ENCODE results near the gene FOXP1. TPM values are rescaled to one million over a fixed set of nuclear protein-coding genes. Genes with fewer than 3 reads are reported as not detected.

Gene FOXP1
- total and polyA plus RNA-seq, 2 of the 13 experiments (the other 11 are each of a cell fraction or from before 2014, with no cell fraction given), result 40.4 to 59.0 TPM

- TF ChIP-seq REPIN1 (CRISPR knock-in tag; IDR thresholded peaks at IDR 0.05; ENCODE audit: borderline replicate concordance, low read depth) (no peak), ZNF331 (CRISPR knock-in tag; IDR thresholded peaks at IDR 0.05) (no peak), SIX4 (CRISPR knock-in tag; IDR thresholded peaks at IDR 0.05) (no peak), NCOA2 (CRISPR knock-in tag; IDR thresholded peaks at IDR 0.05) (peak; percentile 18; the same call in 1 of the 2 replicates), MXD1 (CRISPR knock-in tag; IDR thresholded peaks at IDR 0.05) (no peak), PAWR (CRISPR knock-in tag; IDR thresholded peaks at IDR 0.05; ENCODE audit: borderline replicate concordance) (no peak), CEBPG (CRISPR knock-in tag; IDR thresholded peaks at IDR 0.05) (peak; percentile 46; the same call in 1 of the 2 replicates), CEBPB (IDR thresholded peaks at IDR 0.05; ENCODE audit: borderline replicate concordance, low read depth, low read length) (peak; percentile 30; the same call in 1 of the 2 replicates), NR2C2 (CRISPR knock-in tag; IDR thresholded peaks at IDR 0.05; ENCODE audit: borderline replicate concordance) (peak; percentile 22; the same call in 1 of the 2 replicates), ZMYM4 (CRISPR knock-in tag; IDR thresholded peaks at IDR 0.05) (0 out of 2 replicates have a peak, but pooled peaks have one; percentile 20), TGIF2 (CRISPR knock-in tag; IDR thresholded peaks at IDR 0.05) (no peak), BCL6 (CRISPR knock-in tag; IDR thresholded peaks at IDR 0.05) (0 out of 2 replicates have a peak, but pooled peaks have one; percentile 28), ZNF672 (CRISPR knock-in tag; IDR thresholded peaks at IDR 0.05) (no peak), STAT5B (CRISPR knock-in tag; IDR thresholded peaks at IDR 0.05) (no peak), TBX3 (IDR thresholded peaks at IDR 0.05; ENCODE audit: borderline replicate concordance) (no peak), POLR2G (IDR thresholded peaks at IDR 0.05; ENCODE audit: low read depth, low read length) (no peak), NFATC3 (CRISPR knock-in tag; IDR thresholded peaks at IDR 0.05) (no peak), FOXO4 (CRISPR knock-in tag; conservative IDR thresholded peaks at IDR 0.05) (no peak), FOXK2 (IDR thresholded peaks at IDR 0.05) (no peak), NR2F2 (IDR thresholded peaks at IDR 0.05; ENCODE audit: borderline replicate concordance, low read depth) (peak; percentile 56; the same call in 1 of the 2 replicates), MEIS1 (CRISPR knock-in tag; IDR thresholded peaks at IDR 0.05; ENCODE audit: borderline replicate concordance) (no peak), SOX6 (IDR thresholded peaks at IDR 0.05) (no peak), SOX6 (CRISPR knock-in tag; IDR thresholded peaks at IDR 0.05) (peak; percentile 23; the same call in 1 of the 2 replicates), NCOA1 (CRISPR knock-in tag; IDR thresholded peaks at IDR 0.05) (no peak), NR0B2 (CRISPR knock-in tag; IDR thresholded peaks at IDR 0.05) (no peak), NR2F6 (IDR thresholded peaks at IDR 0.05) (peak; percentile 31; the same call in 1 of the 2 replicates), NR2F6 (CRISPR knock-in tag; IDR thresholded peaks at IDR 0.05) (no peak), FOXA1 (IDR thresholded peaks at IDR 0.05) (no peak), FOXA1 (CRISPR knock-in tag; IDR thresholded peaks at IDR 0.05) (no peak)
- TF ChIP-seq, protein P1, sequence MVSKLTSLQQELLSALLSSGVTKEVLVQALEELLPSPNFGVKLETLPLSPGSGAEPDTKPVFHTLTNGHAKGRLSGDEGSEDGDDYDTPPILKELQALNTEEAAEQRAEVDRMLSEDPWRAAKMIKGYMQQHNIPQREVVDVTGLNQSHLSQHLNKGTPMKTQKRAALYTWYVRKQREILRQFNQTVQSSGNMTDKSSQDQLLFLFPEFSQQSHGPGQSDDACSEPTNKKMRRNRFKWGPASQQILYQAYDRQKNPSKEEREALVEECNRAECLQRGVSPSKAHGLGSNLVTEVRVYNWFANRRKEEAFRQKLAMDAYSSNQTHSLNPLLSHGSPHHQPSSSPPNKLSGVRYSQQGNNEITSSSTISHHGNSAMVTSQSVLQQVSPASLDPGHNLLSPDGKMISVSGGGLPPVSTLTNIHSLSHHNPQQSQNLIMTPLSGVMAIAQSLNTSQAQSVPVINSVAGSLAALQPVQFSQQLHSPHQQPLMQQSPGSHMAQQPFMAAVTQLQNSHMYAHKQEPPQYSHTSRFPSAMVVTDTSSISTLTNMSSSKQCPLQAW (CRISPR knock-in tag; IDR thresholded peaks at IDR 0.05), result no peak
- TF ChIP-seq, protein P2, sequence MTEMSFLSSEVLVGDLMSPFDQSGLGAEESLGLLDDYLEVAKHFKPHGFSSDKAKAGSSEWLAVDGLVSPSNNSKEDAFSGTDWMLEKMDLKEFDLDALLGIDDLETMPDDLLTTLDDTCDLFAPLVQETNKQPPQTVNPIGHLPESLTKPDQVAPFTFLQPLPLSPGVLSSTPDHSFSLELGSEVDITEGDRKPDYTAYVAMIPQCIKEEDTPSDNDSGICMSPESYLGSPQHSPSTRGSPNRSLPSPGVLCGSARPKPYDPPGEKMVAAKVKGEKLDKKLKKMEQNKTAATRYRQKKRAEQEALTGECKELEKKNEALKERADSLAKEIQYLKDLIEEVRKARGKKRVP (CRISPR knock-in tag; IDR thresholded peaks at IDR 0.05), result peak in 1 of 2 experiments; percentile 61; a peak in 2 of 4 replicates
These were observed 184.1 kb downstream of the FOXP1 start (continued) for GRCh38 chr3:71399478-71399877.
